Measurements from ENCODE around the gene MTHFD1L.

GRCh38 chr6:150979826-150980350 lies 114.4 kb downstream of the MTHFD1L start:
- no peak for TF ChIP-seq RFX5 (IDR thresholded peaks at IDR 0.05; ENCODE audit: low read depth, low read length)
- TF ChIP-seq CTCF (conservative IDR thresholded peaks at IDR 0.05; ENCODE audit: low read depth, low read length): no peak
- no peak for TF ChIP-seq RAD21 (IDR thresholded peaks at IDR 0.05; ENCODE audit: low read length)
- TF ChIP-seq POLR2A (IDR thresholded peaks at IDR 0.05; ENCODE audit: low read depth, low read length): no peak
- TF ChIP-seq BHLHE40 (IDR thresholded peaks at IDR 0.05; ENCODE audit: low read depth, low read length): no peak
- TF ChIP-seq CHD1 (IDR thresholded peaks at IDR 0.05; ENCODE audit: low read depth, low read length): no peak
- TF ChIP-seq MXI1 (IDR thresholded peaks at IDR 0.05; ENCODE audit: borderline replicate concordance, low read depth, low read length): no peak
- TF ChIP-seq CEBPB (IDR thresholded peaks at IDR 0.05; ENCODE audit: low read depth, low read length): no peak
- TF ChIP-seq SMC3 (IDR thresholded peaks at IDR 0.05; ENCODE audit: low read depth, low read length): no peak
